Measurements from ENCODE around the gene ZNF148.

Gene ZNF148

GRCh38 chr3:125266971-125267370 is 108.2 kb downstream of the ZNF148 start:
- DNase-seq = no peak

- no peak for DNase-seq
Observed at GRCh38 chr3:125262161-125262560, 113.0 kb downstream of the ZNF148 start.

DNA sequence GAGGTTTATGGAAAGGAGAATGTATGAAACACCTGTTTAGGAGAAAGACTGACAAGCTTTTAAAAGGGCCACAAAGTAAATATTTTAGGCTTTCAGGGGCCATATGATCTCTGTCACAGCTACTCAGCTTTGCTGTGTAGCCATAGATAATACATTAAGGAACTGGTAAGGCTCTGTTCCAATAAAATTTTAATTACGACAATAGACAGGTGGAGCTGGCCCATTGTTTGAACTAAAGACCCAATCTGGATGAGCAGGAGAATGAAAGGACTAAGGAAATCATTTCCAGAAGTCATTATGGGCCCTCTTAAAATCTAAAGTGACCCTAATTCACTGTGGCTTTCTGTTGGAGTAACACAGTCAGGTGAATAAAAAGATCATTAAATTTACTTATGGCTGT is 114.1 kb downstream of the ZNF148 start:
- peak; percentile 44 for DNase-seq

GRCh38 chr3:125260158-125260557 is 115.0 kb downstream of the ZNF148 start:
- no peak for DNase-seq

GRCh38 chr3:125257536-125257935 is 117.6 kb downstream of the ZNF148 start:
- DNase-seq = no peak

DNA sequence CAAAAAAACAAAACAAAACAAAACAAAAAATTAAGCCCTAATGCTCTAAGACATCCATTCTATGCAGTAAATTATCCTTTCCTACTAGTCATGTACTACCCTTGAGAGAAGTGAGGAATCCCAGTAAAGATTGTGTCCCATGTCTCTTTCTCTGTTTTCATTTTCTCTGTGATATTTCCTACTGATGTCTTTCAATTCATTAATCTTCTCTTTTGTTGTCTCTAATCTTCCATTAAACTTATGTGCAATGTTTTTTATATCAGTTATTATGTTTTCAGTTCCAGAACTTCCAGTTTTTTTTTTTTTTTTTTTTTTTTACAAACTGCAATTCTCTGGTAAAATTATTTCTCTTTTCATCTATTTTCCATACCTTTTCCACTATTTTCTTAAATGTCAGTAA is 118.5 kb downstream of the ZNF148 start:
- DNase-seq = no peak

GRCh38 chr3:125250973-125251372 is 124.2 kb downstream of the ZNF148 start:
- DNase-seq = no peak

GRCh38 chr3:125246237-125246636 is 128.9 kb downstream of the ZNF148 start:
- no peak for DNase-seq

GRCh38 chr3:125245521-125245920 is 129.6 kb downstream of the ZNF148 start:
- no peak for DNase-seq

- no peak for DNase-seq
Observed at GRCh38 chr3:125240496-125240895, 134.6 kb downstream of the ZNF148 start.

DNA sequence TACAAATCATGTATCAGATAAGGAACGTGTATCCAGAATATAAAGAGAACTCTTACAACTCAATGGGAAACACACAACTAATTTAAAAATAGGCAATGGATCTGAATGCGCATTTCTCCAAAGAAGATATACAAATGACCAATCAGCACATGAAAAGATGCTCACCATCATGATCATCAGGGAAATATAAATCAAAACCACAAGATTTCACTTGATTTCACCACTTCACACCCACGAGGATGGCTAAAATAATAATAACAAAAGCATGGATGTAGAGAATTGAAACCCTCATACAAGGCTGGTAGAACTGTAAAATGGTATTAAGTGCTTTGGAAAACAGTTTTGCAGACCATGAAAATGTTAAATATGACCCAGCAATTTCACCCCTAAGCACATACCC is 135.9 kb downstream of the ZNF148 start:
- no peak for DNase-seq

DNA sequence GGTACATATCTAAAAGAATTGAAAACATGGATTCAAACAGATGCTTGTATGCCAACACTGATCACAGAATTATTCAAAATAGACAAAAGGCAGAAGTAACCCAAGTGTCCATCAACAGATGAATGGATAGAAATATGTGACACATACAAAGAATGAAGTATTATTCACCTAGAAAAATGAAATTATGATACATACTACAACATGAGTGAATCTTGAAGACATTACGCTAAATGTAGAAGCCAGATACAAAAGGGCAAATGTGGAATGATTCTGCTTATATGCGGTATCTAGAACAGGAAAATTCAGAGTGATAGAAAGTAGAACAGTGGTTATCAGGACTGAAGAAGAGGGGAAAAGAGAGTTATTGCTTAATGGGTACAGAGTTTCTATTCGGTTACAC is 136.4 kb downstream of the ZNF148 start:
- DNase-seq = no peak

DNA sequence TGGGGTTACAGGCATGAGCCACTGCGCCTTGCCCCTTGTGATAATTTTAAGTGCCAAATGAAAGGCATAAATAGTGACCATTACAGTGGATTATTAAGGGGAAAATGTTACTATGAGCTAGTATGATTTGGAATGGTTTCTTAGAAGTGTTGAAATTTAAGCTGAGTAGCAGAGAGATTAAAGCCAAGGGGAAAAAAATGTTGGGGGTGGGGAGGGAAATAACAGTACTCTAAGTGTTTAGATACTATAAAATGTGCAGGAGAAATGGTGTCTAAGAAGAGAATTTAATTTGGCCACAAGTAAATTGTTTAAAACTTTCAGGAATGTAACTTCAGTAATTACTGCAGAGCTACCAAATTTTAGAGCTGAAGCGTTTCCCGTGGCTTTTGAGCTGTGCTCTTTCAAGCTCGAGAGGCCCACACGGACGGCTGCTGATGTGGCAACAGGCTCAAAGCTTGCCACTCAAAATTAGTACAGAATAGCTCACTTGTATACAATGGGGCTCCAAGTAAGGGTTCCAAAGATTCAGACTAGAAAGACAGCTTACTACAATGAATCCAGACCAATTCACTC is 138.7 kb downstream of the ZNF148 start:
- DNase-seq = no peak

- DNase-seq = no peak
Observed at GRCh38 chr3:125234831-125235230, 140.3 kb downstream of the ZNF148 start.

DNA sequence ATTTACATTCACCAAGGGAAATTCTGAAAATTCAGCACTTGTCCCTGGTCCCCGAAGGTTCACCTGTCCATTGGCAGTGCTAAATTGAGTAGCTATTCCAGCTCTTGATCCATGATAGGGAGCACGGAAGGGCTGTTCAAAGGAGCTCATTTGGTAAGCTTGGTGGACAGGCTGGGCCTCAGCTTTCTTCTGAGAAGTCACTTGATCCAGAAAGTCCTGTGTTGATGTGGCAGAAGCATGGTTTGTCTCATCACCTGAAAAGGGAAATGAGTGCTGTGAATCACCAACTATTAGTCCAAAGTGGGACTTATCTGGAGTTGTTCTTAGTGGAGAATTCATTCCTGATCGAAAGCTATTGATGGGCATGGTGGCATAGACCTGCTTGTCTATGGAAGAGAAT is 142.7 kb downstream of the ZNF148 start:
- no peak for DNase-seq

DNA sequence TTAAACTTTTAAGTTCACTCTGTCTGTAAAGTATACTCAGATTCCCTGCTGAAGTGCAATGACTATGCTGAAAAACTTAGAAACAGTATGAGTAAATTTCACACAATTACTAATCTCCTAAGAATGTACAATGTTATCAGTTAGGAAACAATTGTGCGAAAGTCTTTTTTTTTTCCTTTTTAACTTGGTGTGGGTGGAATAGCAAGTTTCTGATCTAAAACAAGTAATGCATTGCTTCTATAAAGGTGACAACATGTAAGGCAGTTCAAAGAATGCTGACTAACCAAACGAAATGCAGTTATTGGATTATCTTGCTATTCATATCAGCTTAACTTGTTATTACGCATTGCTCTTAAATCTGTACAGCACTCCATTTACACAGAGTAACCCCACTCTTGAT is 143.2 kb downstream of the ZNF148 start:
- no peak for DNase-seq

DNA sequence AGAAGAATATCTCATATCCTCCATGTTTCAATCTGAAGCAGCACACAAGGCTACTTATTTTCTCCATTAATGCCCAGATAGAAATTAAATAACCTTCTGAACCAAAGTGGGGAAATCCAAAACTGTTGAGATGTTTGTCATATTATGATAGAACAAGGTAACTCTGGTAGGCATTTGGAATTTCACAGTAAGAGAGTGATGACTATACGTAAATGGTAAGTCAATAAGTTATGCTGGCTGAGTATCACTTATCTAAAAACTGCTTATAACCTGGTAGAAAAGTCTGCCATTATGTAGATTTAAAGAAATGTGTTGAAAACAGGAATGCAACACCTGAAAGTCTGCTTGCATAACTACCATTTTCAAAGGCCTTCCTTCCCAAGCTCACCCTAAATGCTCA is 145.4 kb downstream of the ZNF148 start:
- no peak for DNase-seq

DNA sequence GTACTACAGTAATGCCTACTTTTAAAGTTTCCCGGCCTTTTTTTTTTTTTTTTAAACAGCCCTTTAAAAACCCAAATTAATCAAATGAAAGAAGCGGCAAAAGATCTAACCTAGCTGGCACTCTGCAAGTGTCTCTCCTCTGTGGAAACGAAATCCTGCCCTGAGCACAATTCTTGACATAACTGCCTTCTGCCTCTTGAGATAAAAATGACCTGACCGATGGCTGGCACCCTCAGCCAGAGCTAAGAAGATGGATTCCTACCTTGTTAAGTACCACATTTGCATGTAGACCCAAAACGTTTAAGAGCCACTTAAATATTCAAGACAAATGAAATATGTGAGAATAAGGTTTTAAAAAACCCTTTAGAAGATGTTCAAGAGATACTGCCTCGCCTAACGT is 146.0 kb downstream of the ZNF148 start:
- no peak for DNase-seq

DNA sequence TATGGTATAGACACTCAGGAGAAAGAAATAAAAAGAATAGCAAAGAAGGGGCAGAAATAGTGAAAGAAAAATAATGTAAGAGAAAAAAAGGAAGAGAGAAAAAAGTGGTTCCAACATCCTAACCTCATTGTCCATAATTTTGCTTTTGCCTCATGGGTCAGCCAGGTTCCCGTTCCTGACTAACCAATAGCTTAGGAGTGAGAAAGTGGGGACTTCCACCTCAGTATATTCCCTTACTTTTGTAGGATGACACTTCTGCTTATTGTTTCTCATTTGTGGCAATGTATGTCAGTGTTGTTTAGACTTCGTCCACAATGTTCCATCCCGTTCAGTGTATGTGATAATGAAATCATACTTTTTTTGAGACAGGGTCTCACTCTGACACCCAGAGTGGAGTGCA is 153.3 kb downstream of the ZNF148 start:
- no peak for DNase-seq

GRCh38 chr3:125220727-125221429 is 154.2 kb downstream of the ZNF148 start:
- no peak for DNase-seq

DNA sequence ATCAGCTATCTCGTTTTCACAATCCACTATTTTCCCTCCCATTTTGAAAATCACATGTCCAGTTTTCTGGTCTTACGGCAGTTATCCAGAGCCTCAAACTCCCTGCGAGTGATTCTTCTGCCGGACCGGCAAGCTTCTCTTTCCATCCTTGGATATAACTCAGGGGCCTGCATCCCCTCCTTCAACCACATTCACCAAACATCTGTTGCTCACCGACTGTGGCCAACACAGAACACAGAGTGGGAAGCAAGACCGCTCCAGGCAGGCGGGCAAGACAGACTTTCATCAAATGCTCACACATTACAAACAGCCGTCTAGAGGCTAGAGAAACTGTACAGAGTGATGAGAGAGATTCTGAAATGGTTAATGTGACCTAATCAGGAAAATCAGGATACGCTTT is 154.9 kb downstream of the ZNF148 start:
- no peak for DNase-seq

GRCh38 chr3:125219261-125219701 is 155.8 kb downstream of the ZNF148 start:
- no peak for DNase-seq

DNA sequence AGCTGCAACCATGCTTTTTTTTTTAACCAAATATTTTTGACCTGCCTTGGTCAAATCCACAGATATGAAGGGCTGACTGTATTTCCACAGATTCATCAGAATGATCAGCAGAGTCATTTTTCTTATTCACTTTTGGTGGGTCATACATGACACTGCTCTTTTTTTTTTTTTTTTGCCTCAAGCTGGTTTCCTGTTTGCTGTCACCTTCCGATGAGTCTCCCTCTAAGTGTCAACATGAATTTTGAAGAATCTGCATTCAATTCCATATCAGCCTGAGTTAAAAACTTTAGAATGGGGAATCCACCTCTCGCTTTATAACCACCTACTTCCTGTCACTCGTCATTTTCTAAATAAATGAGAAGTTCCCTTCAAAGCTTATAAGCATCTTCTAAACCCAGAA is 160.4 kb downstream of the ZNF148 start:
- no peak for DNase-seq

DNA sequence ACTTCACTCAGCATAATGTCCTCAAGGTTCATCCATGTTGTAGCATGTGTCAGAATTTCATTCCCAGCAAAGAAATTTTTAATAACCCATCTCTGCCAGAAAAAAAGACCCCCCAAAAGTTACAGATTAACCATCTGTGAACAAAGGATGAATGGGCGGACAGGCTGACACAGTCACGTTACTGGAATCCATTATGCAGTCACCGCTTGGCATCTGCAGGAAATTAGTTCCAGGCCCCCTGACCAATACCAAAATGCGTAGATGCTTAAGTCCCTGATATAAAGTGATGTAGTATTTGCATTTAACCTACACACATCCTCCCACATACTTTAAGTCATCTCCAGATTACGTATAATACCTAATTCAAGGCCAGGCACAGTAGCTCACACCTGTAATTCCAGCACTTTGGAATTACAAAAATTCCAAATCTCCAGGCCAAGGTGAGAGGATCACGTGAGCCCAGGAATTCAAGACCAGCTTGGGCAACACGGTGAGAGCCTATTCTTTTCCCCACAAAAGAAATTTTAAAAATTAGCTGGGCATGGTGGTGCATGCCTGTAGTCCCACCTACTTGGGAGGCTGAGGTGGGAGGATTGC is 161.1 kb downstream of the ZNF148 start:
- no peak for DNase-seq

GRCh38 chr3:125213364-125213755 is 161.8 kb downstream of the ZNF148 start:
- no peak for DNase-seq

Measured in NCI-H2081 treated with DMSO at 0.1 percent for 48 hours (cell line).